IPS DF 4.7 (cell line): Measurements from ENCODE around the gene PTPRG.
"Not testable (repeated sequence)": the region's sequence is repeated elsewhere in the genome, so short reads cannot be mapped to it uniquely, and the experiment has no call there.

Experiments used
- DNase-seq: peaks from one replicate; pipeline ENCODE4 v3.0.0-alpha.2; 2013; ENCODE audit warnings: low spot score; ENCODE audit errors: extremely low read depth

The PTPRG gene

DNA sequence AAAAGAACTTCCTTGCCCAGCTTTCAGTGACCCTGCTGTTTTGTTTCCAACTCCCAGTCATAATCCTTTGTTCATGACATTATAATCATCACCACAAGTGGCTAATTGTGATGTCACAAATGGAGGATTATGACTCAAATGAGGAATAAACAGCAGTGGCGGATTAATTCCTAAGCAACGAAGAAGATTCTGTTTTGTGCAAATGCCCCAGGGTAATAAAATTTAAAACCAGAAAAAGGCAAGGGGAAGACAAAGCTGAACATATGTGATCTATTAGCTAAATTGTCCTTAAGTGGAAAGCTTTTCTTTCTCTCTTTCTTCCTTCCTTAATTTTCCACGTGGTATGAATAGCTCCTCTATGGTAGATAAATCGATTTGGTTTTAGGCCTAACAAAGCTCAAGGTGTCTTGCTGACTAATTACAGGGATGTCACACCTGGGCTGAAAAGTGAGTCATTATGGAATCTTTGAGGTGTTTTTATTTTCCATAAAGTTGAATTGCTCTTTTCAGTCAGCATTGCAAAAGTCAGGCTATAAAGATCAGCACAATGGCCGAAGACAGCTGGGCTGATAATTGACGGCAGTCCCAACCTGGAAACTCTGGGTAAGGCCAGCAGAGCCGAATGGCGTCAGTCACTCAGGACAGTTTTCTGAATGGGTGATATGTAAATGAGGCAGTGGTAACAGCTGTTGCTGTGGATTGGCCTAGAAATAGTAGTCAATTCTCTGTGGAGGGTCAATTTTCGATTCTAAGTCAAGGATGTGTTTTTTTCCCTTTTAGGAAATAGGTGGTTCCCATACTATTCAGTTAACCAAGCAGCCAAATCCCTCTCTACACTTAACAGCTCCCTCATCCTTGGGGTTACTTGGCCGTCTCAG is 121.5 kb downstream of the PTPRG start:
- DNase-seq: no peak

DNA sequence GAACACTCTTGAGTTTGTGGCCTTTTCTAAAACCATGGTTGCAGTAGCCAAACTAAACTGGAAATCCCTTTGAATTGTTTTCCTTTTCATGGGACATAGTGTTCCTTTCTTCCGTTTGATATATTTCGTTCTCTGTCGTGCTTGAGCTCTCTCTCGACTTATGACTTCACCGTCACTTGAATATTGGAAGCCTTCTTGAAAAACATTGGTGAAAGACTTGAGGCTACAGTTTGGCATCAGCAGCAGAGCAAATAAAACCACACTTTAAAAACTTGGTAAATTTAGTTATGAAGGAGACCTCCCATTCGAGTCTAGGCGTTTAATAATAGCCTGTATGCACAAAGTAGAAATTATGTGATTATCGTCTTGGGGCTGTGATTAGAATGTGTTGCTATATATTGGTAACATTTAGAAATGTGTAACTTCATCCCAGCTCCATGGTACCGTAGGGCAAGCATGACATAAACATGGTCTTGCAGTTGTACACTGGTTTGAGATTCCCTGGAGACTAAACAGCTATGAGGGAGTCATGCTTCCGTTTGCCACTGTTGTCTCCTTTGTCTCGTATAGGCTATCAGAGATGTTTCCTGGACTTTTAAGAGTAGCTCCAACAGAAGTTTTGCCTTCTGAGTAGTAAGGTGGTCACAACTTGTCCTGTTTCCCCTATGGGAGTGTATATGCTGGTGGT is 122.3 kb downstream of the PTPRG start:
- DNase-seq: no peak

DNA sequence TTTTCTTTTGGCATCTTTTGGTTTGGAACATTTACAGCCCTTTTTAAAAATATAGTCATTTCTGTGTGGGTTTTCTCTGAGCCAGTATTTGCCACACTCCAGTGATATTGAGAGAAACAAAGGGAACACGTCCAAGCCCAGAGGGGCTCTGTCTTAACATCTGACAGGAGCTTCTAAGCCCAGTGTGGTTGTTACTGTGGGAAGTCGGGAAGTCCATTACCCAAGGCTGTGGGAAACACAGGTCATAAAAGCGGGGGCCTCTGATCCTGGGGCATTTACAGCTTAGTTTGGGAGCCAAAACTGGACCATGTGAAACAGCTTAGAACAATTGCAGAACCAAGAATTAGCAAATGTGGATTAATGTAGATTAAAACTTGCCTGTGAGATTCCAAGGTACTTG is 123.0 kb downstream of the PTPRG start:
- DNase-seq: no peak

DNA sequence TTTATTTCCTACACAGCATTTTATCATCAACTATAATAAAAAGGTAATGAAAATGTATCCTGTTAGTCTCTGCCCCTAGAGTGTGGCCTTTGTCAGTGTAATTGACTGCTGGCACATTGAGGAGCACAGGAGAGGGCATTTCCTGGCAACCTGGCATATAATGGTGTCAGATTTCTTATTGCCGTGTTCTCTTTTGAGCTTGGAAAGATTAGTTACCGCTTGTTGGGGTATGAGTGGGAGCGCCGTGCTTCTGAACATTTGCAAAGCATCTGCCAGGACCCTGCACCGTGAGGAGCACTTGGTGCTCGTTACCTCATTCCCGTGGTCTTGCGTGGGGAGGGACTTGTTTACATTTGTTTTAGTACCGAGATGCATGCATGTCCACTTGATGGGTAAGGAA is 124.4 kb downstream of the PTPRG start:
- DNase-seq: no peak

DNA sequence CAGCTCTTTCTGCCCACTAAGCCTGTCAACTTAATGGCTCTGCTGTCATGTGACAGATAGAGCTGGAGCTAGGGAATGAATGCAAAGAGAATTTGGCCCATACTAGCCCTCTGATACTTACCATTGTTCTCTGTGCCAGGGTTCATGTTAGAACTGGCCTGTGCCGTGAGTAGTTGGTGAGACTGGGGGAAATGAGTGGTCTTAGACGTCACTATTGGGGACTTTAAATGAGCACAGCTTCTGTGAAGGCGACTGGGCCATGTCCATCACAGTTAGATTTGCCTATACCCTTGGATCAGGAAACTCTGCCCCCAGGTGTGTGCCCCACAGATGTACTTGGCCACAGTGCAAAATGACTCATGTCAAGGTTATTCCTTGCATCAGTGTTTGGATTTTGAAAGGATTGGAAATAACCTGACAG is 124.9 kb downstream of the PTPRG start:
- no peak for DNase-seq

DNA sequence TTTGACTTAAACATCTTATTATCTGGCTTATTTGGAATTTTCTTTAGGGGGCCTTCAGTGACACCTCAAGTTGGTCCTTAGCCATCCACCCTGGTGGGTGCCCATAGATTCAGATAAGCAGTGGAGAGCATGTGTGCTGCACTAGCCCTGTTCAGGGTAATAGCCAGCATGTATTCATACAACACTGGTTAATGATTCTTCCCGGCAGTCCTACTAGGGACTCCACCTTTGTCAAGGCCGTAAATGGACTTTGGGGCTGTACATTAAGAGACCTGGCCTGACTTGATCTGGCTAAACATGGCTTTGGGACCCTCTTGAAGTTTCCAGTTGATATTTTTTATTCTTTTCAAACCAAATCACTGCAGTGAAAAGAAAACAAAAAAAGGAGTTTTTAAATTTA is 125.8 kb downstream of the PTPRG start:
- DNase-seq: no peak

DNA sequence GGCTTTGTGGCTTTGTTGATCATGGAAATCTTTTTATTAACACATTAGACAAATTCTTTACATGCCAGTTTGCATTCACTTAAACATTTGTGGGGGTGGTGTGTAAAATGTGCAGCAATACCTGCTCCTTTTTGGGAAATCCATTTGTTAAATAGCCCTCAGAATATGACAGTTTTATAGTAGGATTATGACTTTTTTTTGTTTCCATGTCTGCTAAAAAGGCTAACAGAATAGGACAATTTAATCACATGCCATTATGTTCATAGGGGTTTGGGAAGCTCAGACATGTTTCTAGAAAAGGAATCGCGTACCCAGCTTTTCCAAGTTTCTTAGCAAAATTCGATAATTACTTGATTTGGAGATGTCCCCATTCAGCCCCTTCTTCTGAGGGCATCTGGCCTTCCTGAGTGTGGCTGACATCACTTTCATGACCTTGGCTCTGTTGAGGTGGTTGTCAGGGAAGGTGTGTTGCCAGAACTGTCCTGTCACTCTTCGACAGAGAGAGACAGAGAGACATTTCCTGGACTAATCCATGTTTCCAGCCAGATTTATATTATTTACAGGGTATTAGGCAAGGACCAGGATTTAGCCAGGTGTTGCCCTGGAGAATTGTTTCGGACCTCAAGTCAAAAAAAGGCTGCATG is 126.4 kb downstream of the PTPRG start:
- no peak for DNase-seq

DNA sequence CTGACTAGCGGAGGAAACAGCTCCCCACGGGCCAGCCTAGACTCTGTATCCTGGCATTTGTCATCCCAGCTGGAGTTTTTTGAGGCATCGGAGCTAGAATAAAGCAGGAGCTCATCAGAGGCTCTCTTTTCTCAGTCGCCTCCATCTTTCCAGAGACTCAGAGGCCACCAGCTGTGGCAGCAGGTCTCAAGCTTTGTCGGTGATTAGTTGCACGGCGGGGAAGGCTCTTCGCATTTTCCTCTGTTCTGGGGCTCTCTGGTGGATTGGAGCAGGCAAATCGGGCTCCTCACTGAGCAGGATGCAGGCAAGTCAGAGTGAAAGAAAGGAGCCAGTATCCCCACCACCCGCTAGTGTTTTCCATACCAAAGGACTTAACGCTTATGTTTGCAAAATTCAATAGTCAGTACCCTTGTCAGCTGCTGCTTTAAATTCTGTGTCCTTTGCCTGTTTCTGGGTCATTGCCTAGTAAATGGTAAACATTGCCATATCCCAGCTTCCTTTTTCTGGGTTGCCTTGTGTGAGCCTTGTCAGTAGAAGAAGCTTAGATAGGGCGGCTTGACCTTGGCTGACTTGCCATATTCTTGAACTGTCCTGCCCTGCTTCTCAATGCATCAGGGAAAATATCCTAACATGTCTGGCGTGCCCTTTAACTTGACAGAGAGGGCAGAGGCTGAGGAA is 127.1 kb downstream of the PTPRG start:
- DNase-seq: peak; percentile 97

DNA sequence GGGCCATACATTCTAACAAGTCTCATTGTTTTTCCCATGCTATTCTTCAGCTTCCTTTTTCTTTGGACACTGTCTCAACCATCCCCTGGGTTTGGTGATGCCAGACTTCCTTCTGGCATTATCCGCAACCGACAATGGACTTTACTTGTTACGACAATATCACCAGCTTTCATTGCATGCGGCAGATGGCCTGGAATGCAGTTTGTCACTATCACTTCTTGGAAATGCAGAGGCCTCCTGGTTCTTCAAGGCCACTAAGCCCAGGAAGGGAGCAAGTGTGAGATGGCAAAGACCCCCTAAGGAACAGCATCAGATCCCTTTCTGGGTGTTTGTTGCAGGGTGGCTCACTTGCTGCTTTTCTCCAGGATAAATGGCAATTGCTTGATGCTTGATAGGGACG is 128.6 kb downstream of the PTPRG start:
- DNase-seq: no peak

DNA sequence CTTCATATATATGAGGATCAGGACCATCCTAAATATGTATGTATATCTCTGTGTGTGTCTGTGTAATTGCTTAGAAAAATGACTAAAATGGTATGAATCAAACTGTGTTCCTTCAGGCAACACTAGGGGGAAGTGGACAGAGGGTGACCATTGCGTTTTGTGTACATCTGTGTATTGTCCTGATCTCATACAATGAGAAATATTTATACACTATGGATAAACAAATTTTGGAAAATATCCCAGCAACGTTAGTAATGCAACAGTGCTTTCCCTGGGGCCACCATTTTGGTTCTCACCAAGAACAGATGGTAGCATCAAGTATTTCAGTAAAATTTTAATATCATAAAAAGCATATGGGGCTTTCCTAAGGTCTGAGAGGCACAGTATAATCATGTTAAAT is 130.1 kb downstream of the PTPRG start:
- DNase-seq: no peak

DNA sequence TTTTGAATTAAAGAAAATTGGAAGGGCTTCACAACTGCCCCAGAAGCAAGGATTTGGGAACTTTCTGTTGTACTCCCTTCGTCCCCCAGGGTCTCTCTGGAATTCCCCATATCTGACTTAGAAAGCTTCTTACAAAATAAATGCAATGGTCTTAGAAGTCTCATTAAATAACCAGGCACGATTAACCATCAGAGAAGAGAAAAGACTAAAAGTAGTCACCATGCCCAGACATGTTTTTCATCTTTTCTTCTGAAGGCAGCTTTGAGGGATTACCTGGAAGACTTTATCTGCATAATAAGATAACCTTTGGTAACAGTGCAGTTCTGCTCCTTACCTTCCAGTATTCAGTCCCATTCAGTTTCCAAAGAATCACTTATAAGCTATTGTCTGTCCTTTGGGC is 135.9 kb downstream of the PTPRG start:
- no peak for DNase-seq

DNA sequence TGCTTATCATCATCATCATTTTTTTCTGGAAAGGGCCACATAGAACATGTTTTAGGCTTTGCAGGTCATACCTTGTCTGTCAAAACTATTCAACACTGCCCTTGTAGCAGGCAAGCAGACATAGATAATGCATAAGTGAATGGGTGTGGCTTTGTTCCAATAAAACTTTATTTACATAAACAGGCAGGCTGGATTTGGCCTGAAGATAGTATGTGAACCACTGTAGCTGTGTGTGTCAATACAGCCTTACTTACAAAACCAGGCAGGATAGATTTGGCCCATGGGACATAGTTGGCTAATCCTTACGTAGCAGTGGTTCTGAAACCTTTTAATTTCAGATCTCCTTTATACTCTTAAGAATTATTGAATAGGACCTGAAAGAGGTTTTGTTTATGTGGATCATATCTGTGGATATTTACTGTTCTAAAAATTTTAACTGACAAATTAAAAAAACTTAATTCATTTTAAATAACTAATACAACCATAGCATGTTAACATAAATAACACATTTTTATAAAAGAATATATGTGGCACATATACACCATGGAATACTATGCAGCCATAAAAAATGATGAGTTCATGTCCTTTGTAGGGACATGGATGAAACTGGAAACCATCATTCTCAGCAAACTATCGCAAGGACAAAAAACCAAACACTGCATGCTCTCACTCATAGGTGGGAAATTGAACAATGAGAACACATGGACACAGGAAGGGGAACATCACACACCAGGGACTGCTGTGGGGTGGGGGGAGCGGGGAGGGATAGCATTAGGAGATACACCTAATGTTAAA is 137.1 kb downstream of the PTPRG start:
- not testable (repeated sequence) for DNase-seq

DNA sequence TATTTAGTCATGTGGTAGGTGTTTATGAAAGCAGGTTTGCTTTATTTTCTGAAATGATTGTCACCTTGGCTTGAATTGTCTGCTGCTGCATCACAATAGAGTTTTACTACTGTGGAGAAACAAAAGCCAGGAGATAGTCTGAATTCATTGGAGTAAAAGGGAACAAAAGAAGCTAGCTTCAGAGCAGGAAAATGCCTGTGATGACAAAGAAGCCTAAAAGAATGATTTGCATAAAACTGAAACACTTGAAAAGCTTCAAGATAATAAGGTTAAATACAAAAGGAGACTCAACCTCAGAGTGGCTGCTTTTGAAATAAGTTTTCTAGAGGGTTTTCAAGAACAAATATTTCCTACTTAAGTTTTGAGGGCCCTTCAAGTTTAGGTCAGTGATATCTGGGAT is 138.3 kb downstream of the PTPRG start:
- peak; percentile 64 for DNase-seq

DNA sequence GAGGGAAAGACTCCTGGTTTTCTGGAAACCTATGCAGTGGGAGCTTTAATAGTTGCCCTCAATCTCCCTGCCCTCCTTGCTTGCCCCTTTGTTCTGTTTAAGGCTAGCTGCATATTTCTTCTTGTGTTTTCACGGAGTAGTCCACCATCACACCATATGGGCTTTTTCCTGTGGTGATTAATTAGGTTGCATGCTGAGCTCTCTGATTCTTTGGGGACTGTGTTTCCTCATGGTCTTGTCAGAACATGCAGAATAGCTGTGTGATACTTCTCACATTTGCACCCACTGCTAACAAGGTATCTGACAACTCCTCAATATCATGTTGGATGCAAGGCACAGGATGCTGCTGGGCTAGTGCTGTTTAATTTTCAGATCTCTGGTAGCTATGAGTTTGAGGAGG is 139.6 kb downstream of the PTPRG start:
- no peak for DNase-seq

DNA sequence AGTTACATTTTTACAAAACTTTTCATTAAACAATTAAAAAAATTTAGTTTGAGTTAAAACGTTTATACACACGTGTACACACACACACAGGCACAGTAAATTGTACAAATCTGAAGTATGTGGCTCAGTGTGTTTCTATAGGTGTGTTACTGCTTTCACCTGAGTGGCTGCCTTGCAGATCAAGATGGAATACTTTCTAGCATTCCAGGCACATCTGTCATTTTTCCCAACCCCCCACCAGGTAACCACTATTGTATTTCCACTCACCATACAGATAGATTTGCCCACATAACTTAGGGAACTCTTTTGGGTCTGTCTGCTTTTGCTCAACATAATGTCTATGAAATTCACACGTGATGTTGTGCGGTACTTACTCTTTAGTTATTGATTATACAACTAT is 141.1 kb downstream of the PTPRG start:
- DNase-seq: no peak

DNA sequence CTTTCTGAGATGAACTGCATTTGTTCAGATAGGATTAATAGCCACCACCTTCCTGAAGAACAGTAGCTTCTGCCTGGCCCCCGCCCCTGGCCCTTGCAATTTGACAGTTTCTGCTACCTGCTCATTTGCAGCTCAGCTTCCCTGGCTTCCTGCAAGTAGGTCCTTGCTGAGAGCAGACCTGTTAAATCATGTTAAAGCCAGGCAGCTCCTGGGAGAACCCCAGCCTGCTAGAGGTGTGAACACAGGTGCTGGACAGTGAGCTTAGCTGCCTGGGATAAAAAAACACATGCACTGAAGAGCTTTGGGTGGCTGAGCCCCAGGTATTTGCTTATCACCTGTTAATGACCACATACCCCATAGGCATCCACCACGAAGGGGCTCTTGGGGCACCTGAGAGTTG is 143.4 kb downstream of the PTPRG start:
- no peak for DNase-seq

DNA sequence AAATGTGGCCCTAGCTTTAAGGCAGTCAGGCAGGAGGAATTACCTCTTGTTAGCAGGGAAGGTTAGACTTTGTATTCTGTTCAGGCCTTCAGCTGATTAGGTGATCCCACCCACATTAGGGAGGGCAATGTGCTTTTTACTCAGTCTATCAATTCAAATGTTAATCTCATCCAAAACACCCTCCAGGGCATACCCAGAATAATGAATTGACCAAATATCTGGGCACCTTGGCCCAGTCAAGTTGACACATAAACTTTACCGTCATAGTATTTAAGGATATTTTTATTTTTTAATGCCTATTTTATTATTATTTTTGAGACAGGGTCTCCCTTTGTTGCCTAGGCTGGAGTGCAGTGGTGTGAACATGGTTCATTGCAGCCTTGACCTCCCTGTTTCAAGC is 146.1 kb downstream of the PTPRG start:
- DNase-seq: no peak

DNA sequence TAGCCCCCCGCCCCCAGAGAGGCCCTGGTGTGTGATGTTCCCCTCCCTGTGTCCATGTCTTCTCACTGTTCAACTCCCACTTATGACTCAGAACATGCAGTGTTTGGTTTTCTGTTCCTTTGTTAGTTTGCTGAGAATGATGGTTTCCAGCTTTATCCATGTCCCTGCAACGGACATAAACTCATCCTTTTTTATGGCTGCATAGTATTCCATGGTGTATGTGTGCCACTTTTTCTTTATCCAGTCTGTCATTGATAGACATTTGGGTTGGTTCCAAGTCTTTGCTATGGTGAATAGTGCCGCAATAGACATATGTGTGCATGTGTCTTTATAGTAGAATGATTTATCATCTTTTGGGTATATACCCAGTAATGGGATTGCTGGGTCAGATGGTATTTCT is 149.5 kb downstream of the PTPRG start:
- not testable (repeated sequence) for DNase-seq

DNA sequence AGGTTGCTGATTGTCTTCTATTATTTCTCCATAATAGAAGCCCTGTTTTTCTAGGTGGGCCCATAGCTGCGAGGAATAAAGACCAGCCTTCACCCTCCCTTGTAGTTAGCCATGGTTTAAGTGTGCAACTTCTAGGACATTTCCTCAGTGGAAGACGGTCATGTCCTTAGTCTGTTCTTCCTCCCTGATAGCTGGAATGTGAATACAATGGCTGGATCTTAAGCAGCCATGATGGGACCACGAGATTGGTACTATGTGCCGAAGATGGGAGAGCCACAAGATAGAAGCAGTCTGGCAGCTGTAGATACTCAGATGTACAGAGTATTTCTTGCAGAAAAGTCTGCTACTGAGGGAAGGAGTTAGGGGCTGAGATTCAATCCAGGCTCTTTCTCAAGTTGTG is 152.9 kb downstream of the PTPRG start:
- DNase-seq: no peak

DNA sequence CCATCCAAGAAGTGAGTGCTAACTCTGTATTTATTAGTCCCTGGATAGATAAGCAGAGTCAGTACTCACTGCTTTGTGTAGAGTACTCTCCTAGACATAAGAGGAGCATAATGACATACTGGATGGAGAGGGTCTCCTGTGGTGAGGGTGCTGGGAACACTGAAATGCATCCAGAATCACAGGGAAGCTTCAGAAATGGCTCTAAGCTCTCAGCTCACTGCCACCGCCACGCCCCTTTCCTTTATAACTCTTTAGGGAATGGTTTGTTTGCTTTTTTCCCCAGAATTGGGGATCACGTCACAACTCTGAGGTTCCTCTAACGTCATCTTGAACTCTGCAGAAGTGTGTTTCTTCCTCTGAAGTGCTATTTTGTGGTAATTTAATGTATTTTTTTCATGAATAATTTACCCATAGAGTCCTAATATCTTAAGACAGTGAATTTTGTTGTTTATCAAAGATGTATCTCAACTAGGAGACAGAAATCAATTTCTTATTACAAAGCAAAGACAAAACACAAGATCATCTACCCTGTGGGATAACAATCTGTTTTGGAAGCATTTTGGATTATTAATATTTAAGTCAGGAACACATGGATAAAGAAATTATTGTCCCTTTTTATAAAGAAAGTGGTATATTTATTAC is 154.6 kb downstream of the PTPRG start:
- no peak for DNase-seq

DNA sequence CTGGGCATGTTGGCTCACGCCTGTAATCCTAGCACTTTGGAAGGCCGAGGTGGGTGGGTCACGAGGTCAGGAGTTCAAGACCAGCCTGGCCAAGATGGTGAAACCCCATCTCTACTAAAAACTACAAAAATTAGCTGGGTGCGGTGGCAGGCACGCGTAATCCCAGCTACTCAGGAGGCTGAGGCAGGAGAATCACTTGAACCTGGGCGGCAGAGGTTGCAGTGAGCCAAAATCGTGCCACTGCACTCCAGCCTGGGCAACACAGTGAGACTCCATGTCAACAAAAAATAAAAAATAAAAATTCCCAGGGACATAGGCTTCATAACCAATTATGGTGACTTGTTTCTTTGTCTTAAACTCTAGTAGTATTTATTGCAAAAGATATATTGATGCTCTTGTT is 155.3 kb downstream of the PTPRG start:
- DNase-seq: not testable (repeated sequence)
